ENCODE results near the gene IL1RAPL2. TPM values are rescaled to one million over a fixed set of nuclear protein-coding genes. Genes with fewer than 3 reads are reported as not detected.

IL1RAPL2 gene
- total and polyA plus RNA-seq, 2 of the 8 experiments (the other 6 are each of a cell fraction or from before 2014, with no cell fraction given), result 0.20 to 1.3 TPM

DNA sequence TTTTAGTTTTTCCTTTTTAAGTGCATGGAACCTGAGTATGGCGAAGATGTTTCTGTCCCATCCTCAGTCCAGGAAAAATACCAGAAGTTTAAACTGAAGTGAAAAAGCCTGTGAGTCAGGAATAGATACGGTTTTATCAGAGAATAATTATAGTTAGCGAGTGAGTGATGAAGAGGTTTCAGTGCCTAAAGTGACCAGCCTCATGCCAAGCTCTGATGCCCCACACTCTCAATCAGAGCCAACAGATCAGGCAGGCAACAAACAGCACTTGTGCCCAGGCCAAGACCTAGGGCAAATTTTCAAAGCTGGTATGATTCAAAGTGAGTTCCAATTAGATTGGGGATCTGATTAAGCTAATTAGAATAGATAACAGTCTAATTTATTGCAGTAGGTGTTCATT, 1043.5 kb downstream of the IL1RAPL2 start (continued):
- TF ChIP-seq ATF3 (IDR thresholded peaks at IDR 0.05; ENCODE audit: insufficient read depth, low read depth, low read length) (no peak), SAP30 (IDR thresholded peaks at IDR 0.05; ENCODE audit: insufficient read depth, insufficient replicate concordance, low read length) (no peak), ZNF274 (IDR thresholded peaks at IDR 0.05; ENCODE audit: borderline replicate concordance, extremely low read depth, low read length) (no peak), RNF2 (IDR thresholded peaks at IDR 0.05; ENCODE audit: borderline replicate concordance, low read depth, low read length, missing control alignments, poor library complexity, severe bottlenecking) (no peak), BCL11A (IDR thresholded peaks at IDR 0.05; ENCODE audit: low read depth in 2 of 2, low read length in 2 of 2) (no peak), TBP (IDR thresholded peaks at IDR 0.05; ENCODE audit: low read depth, low read length) (no peak), TCF12 (IDR thresholded peaks at IDR 0.05; ENCODE audit: low read depth, low read length) (no peak), SIX5 (IDR thresholded peaks at IDR 0.05; ENCODE audit: low read depth, low read length) (no peak), EP300 (IDR thresholded peaks at IDR 0.05; ENCODE audit: borderline replicate concordance in 1 of 2, low read depth in 2 of 2, low read length in 2 of 2) (no peak), JUN (IDR thresholded peaks at IDR 0.05; ENCODE audit: low read depth, low read length) (no peak)

Measured in H1 (cell line).